Measurements from ENCODE around the gene VASH2. TPM values are rescaled to one million over a fixed set of nuclear protein-coding genes. Genes with fewer than 3 reads are reported as not detected.

Gene VASH2
- total and polyA plus RNA-seq, 2 donors (not counting 1 experiment from before 2014, with no cell fraction given): 0.06 TPM; not detected in 1

GRCh38 chr1:212959266-212960220 lies 9.2 kb downstream of the VASH2 start:
- ChIA-PET CTCF (no interaction called here), POLR2A (no interaction called here)
- Histone ChIP-seq H2AFZ (ENCODE audit: insufficient read depth, low read depth, low read length, poor library complexity, severe bottlenecking) (peak overlapping the region; percentile 42), H3K4me3 (ENCODE audit: control extremely low read depth in 1 of 5, extremely low read depth in 1 of 5, insufficient read depth in 1 of 5, low read depth in 2 of 5, low read length in 4 of 5) (no peak overlapping the region), H3K36me3 (replicated peaks in 1 of 2; ENCODE audit: control extremely low read depth in 1 of 2, control insufficient read depth in 1 of 2, extremely low read depth in 1 of 2, insufficient read depth in 2 of 2, low read length in 1 of 2) (peaks cover 0 to under 1% of the 10 kb centered on the region in 2 experiments), H3K27me3 (replicated peaks in 1 of 4; ENCODE audit: control extremely low read depth in 1 of 4, control insufficient read depth in 3 of 4, insufficient read depth in 4 of 4, low read length in 3 of 4) (peaks cover 0 to 5% (median 0%) of the 10 kb centered on the region in 4 experiments), H3K4me1 (ENCODE audit: control insufficient read depth in 2 of 2, insufficient read depth in 2 of 2, low read length in 2 of 2) (peaks cover 0 to 4% of the 10 kb centered on the region in 2 donors), H3K79me2 (ENCODE audit: control insufficient read depth, insufficient read depth, low read length) (no peaks in the 10 kb centered on the region), H4K20me1 (ENCODE audit: control insufficient read depth, insufficient read depth, low read length, poor library complexity, severe bottlenecking) (no peaks in the 10 kb centered on the region), H3K27ac (ENCODE audit: low read length in 2 of 2) (no peak overlapping the region), H3K9me3 (ENCODE audit: control extremely low read depth in 1 of 3, control insufficient read depth in 2 of 3, insufficient read depth in 1 of 3, low read length in 2 of 3) (peaks cover 0 to 2% (median 0%) of the 10 kb centered on the region in 3 donors), H3K9ac (ENCODE audit: low read length) (no peak overlapping the region), H3K4me2 (replicated peaks; ENCODE audit: low read depth, low read length, poor library complexity, severe bottlenecking) (no peak overlapping the region)
- 75% methylated on average over 15 of the region's 18 CpGs for WGBS (ENCODE audit: insufficient coverage)
- no peak for TF ChIP-seq EZH2 (IDR thresholded peaks at IDR 0.05; ENCODE audit: borderline replicate concordance, insufficient read depth, low read depth, low read length, poor library complexity, severe bottlenecking)
- TF ChIP-seq CTCF (IDR thresholded peaks at IDR 0.05): no peak
- DNase-seq (no peak), ATAC-seq (ENCODE audit: low read depth) (no peak)
- intact Hi-C loops (cut with micrococcal nuclease): no loop called here
- Mint-ChIP-seq H3K27me3 (no peaks in the 10 kb centered on the region), H3K27ac (no peak overlapping the region), H3K4me1 (peaks cover 2% of the 10 kb centered on the region), H3K9me3 (ENCODE audit: insufficient read depth) (no peaks in the 10 kb centered on the region), H3K4me3 (no peak overlapping the region)

GRCh38 chr1:212960932-212961331 lies 10.6 kb downstream of the VASH2 start:
- H3K27me3 Mint-ChIP-seq: no peaks in the 10 kb centered on the region

More at GRCh38 chr1:212960932-212961331, 10.6 kb downstream of the VASH2 start:
- no peak overlapping the region for H3K4me2 ChIP-seq (replicated peaks; ENCODE audit: low read depth, low read length, poor library complexity, severe bottlenecking)
- H3K4me3 Mint-ChIP-seq: no peak overlapping the region
- peaks cover 0 to 1% of the 10 kb centered on the region in 2 experiments for H3K36me3 ChIP-seq (replicated peaks in 1 of 2; ENCODE audit: control extremely low read depth in 1 of 2, control insufficient read depth in 1 of 2, extremely low read depth in 1 of 2, insufficient read depth in 2 of 2, low read length in 1 of 2)
- peaks cover 0 to under 1% (median 0%) of the 10 kb centered on the region in 4 experiments for H3K27me3 ChIP-seq (replicated peaks in 1 of 4; ENCODE audit: control extremely low read depth in 1 of 4, control insufficient read depth in 3 of 4, insufficient read depth in 4 of 4, low read length in 3 of 4)
- DNase-seq: no peak
- H3K27ac ChIP-seq (ENCODE audit: low read length in 2 of 2): no peak overlapping the region
- no peaks in the 10 kb centered on the region for H3K79me2 ChIP-seq (ENCODE audit: control insufficient read depth, insufficient read depth, low read length)
- H2AFZ ChIP-seq (ENCODE audit: insufficient read depth, low read depth, low read length, poor library complexity, severe bottlenecking): no peak overlapping the region
- H3K27ac Mint-ChIP-seq: no peak overlapping the region
- H3K9me3 ChIP-seq (ENCODE audit: control extremely low read depth in 1 of 3, control insufficient read depth in 2 of 3, insufficient read depth in 1 of 3, low read length in 2 of 3): peaks cover 0 to 2% (median 0%) of the 10 kb centered on the region in 3 donors
- no peaks in the 10 kb centered on the region for H3K9me3 Mint-ChIP-seq (ENCODE audit: insufficient read depth)
- TF ChIP-seq EZH2 (IDR thresholded peaks at IDR 0.05; ENCODE audit: borderline replicate concordance, insufficient read depth, low read depth, low read length, poor library complexity, severe bottlenecking): no peak
- WGBS (ENCODE audit: insufficient coverage): 96% methylated on average over 6 of the region's 6 CpGs
- H3K4me1 ChIP-seq (ENCODE audit: control insufficient read depth in 2 of 2, insufficient read depth in 2 of 2, low read length in 2 of 2): peaks cover 0 to 4% of the 10 kb centered on the region in 2 donors
- ATAC-seq (ENCODE audit: low read depth): no peak
- intact Hi-C loops (cut with micrococcal nuclease): no loop called here
- no peak overlapping the region for H3K9ac ChIP-seq (ENCODE audit: low read length)
- H3K4me3 ChIP-seq (ENCODE audit: control extremely low read depth in 1 of 5, extremely low read depth in 1 of 5, insufficient read depth in 1 of 5, low read depth in 2 of 5, low read length in 4 of 5): no peak overlapping the region
- ChIA-PET CTCF (interaction anchor here (1.1 kb wide), 1 partner anchor 296 kb away, joined by 3 read pairs; no protein-coding TSS in a partner anchor), POLR2A (no interaction called here)
- no peaks in the 10 kb centered on the region for H4K20me1 ChIP-seq (ENCODE audit: control insufficient read depth, insufficient read depth, low read length, poor library complexity, severe bottlenecking)
- H3K4me1 Mint-ChIP-seq: peaks cover 2% of the 10 kb centered on the region

Measured in B cell (primary cell).